Measurements from ENCODE around the gene NLRC3. TPM values are rescaled to one million over a fixed set of nuclear protein-coding genes. Genes with fewer than 3 reads are reported as not detected.

The NLRC3 gene
- total RNA-seq, 3 donors from 2014 or later, result 0.64 to 1.6 (median 1.3) TPM

- Histone ChIP-seq H3K36me3 (no peaks in the 10 kb centered on the region), H3K27me3 (no peaks in the 10 kb centered on the region), H3K4me1 (no peaks in the 10 kb centered on the region), H3K4me3 (no peak overlapping the region), H3K9me3 (no peaks in the 10 kb centered on the region), H3K27ac (no peak overlapping the region)
- intact Hi-C loops (cut with DNase I; ENCODE audit: low total_unique reads), result no loop called here
- DNase-seq (ENCODE audit: low spot score in 2 of 2), result no peak
- TF ChIP-seq POLR2A (IDR thresholded peaks at IDR 0.05) (no peak), POLR2AphosphoS5 (IDR thresholded peaks at IDR 0.05) (no peak)
- TF ChIP-seq, protein P1, sequence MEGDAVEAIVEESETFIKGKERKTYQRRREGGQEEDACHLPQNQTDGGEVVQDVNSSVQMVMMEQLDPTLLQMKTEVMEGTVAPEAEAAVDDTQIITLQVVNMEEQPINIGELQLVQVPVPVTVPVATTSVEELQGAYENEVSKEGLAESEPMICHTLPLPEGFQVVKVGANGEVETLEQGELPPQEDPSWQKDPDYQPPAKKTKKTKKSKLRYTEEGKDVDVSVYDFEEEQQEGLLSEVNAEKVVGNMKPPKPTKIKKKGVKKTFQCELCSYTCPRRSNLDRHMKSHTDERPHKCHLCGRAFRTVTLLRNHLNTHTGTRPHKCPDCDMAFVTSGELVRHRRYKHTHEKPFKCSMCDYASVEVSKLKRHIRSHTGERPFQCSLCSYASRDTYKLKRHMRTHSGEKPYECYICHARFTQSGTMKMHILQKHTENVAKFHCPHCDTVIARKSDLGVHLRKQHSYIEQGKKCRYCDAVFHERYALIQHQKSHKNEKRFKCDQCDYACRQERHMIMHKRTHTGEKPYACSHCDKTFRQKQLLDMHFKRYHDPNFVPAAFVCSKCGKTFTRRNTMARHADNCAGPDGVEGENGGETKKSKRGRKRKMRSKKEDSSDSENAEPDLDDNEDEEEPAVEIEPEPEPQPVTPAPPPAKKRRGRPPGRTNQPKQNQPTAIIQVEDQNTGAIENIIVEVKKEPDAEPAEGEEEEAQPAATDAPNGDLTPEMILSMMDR (IDR thresholded peaks at IDR 0.05), result no peak
Observed at GRCh38 chr16:3582276-3583165, 5.3 kb upstream of the NLRC3 start.

DNA sequence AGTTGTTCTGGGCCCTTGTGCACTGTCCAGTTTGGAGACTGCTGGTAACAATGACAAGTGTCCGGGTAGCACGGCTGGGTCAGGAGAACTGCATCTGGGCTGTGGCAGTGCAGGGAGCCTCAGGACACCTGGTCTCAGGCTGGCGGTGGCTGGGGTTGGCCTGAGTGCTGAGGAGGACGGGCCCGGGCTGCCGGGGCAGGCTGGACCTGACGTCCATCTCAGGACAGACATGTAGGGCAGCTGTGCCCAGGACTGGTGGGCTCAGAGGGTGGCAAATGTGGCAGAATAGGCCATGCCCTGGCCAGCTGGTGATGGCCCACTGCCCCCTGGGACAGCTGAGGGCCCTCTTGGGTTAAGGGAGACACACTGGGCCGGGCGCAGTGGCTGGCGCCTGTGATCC, 4.2 kb upstream of the NLRC3 start:
- H3K27ac ChIP-seq, result no peak overlapping the region
- no peaks in the 10 kb centered on the region for H3K9me3 ChIP-seq
- H3K4me3 ChIP-seq, result no peak overlapping the region
- TF ChIP-seq, protein P1 (IDR thresholded peaks at IDR 0.05), result no peak
- TF ChIP-seq POLR2A (IDR thresholded peaks at IDR 0.05), result no peak
- no peaks in the 10 kb centered on the region for H3K4me1 ChIP-seq
- no peak for DNase-seq (ENCODE audit: low spot score in 2 of 2)
- intact Hi-C loops (cut with DNase I; ENCODE audit: low total_unique reads), result no loop called here
- H3K27me3 ChIP-seq, result no peaks in the 10 kb centered on the region
- H3K36me3 ChIP-seq, result no peaks in the 10 kb centered on the region

DNA sequence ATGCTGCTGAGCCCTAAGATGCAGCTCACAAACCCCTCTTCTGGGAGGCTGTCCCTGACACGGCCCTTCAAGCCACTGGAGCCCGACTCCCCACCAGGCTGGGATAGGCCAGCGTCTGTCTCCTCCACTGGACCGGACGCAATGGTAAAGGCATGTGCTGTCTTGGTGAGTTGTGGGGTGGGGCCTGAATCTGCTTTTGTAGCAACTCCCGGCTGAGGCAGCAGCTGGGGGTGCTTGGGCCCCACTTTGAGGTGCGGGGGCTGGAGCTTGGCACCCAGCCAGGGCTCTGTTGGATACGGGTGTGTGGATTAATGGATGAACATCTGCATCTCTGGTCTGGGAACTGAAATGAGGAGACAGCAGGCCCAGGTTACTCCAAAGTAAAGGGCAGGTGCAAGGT, 3.5 kb upstream of the NLRC3 start:
- no peak overlapping the region for H3K4me3 ChIP-seq
- TF ChIP-seq POLR2A (IDR thresholded peaks at IDR 0.05), result no peak
- TF ChIP-seq, protein P1 (IDR thresholded peaks at IDR 0.05), result no peak
- no peak overlapping the region for H3K27ac ChIP-seq
- no peaks in the 10 kb centered on the region for H3K27me3 ChIP-seq
- intact Hi-C loops (cut with DNase I; ENCODE audit: low total_unique reads), result no loop called here
- H3K4me1 ChIP-seq, result no peaks in the 10 kb centered on the region
- H3K36me3 ChIP-seq, result no peaks in the 10 kb centered on the region
- no peaks in the 10 kb centered on the region for H3K9me3 ChIP-seq
- no peak for DNase-seq (ENCODE audit: low spot score in 2 of 2)

- Histone ChIP-seq H3K36me3 (no peaks in the 10 kb centered on the region), H3K4me3 (no peak overlapping the region), H3K4me1 (no peaks in the 10 kb centered on the region), H3K27me3 (no peaks in the 10 kb centered on the region), H3K27ac (no peak overlapping the region), H3K9me3 (no peaks in the 10 kb centered on the region)
- TF ChIP-seq, protein P1 (IDR thresholded peaks at IDR 0.05), result no peak
- TF ChIP-seq POLR2AphosphoS5 (IDR thresholded peaks at IDR 0.05) (no peak), POLR2A (IDR thresholded peaks at IDR 0.05) (no peak)
- no peak for DNase-seq (ENCODE audit: low spot score in 2 of 2)
- intact Hi-C loops (cut with DNase I; ENCODE audit: low total_unique reads), result no loop called here
Observed at GRCh38 chr16:3580251-3580651, 3.0 kb upstream of the NLRC3 start.

DNA sequence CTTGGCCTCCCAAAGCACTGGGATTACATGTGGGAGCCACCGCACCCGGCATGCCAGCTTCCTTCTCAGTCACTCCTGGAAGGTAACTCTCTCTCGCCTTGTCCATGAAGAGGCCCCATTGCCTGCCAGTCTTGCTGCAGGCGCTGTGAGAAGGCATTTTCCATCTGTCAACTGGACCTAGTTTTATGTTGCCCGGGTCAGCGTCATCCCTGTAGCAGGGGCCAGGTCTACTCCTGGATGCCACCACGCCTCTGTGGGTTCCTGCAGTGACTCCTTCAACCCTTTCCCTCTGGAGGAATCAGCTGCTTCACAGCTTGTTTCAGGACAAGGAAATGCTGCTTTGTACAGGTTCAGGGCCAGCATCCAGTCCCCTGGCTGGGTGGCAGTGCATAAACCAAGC, 2.6 kb upstream of the NLRC3 start:
- Histone ChIP-seq H3K27ac (no peak overlapping the region), H3K9me3 (no peaks in the 10 kb centered on the region), H3K27me3 (no peaks in the 10 kb centered on the region), H3K36me3 (no peaks in the 10 kb centered on the region), H3K4me3 (no peak overlapping the region), H3K4me1 (no peaks in the 10 kb centered on the region)
- TF ChIP-seq POLR2A (IDR thresholded peaks at IDR 0.05) (no peak), POLR2AphosphoS5 (IDR thresholded peaks at IDR 0.05) (no peak)
- TF ChIP-seq, protein P1 (IDR thresholded peaks at IDR 0.05), result no peak
- intact Hi-C loops (cut with DNase I; ENCODE audit: low total_unique reads), result no loop called here
- no peak for DNase-seq (ENCODE audit: low spot score in 2 of 2)

All from breast epithelium (tissue), 4 donors.